Motor neuron (in vitro differentiated cells): ENCODE results near the gene ATP8A2. TPM values are rescaled to one million over a fixed set of nuclear protein-coding genes. Genes with fewer than 3 reads are reported as not detected.

ENCODE experiments used
- ATAC-seq, 8 experiments: fragments of 200-7000 bp; cut with Tn5 transposase; replicated peaks in 6 of 8; 2 replicates each; pipeline ENCODE4 v1.8.0; 2021; ENCODE audit warnings: mild to moderate bottlenecking in 8 of 8, moderate library complexity in 8 of 8
- H3K27ac ChIP-seq, 2 donors: fragments of 250-450 bp; sonication (Bioruptor Pico); 2 replicates each; pipeline ENCODE4 v1.9.0; 2021; ENCODE audit warnings: antibody characterized with exemption in 2 of 2, mild to moderate bottlenecking in 2 of 2, moderate library complexity in 1 of 2
- H3K4me1 ChIP-seq, 2 donors: fragments of 250-450 bp; sonication (Bioruptor Pico); replicated peaks in 1 of 2; 2 replicates each; pipeline ENCODE4 v1.6.1; 2021; ENCODE audit warnings: antibody characterized with exemption in 2 of 2, mild to moderate bottlenecking in 2 of 2, moderate library complexity in 1 of 2
- H3K4me3 ChIP-seq, 5 donors: fragments of 250-450 bp; sonication (Bioruptor Pico); 2 replicates each; pipeline ENCODE4 v1.9.0; 2021; ENCODE audit warnings: antibody characterized with exemption in 5 of 5, mild to moderate bottlenecking in 5 of 5, moderate library complexity in 4 of 5
- WGBS, 10 experiments: fragments of 450-650 bp; shearing (Covaris generic); methylation state at CpG; one replicate each; pipeline ENCODE4 v1.0.0; 2022; 5-methylcytosine and 5-hydroxymethylcytosine counted together
- in situ Hi-C, 9 experiments: fragments of 400-800 bp; cut with MboI; loops; one replicate each; pipeline ENCODE4 v1.15.0; 2021; ENCODE audit warnings: low sequenced_read_pairs in 9 of 9, low pct_unique_long_range_greater_than_20kb in 2 of 9; ENCODE audit not compliant: unreplicated experiment in 9 of 9
- total RNA-seq, 8 experiments: library from RNA; unstranded; fragments of 300-600 nt; gene quantifications; 2 replicates each; pipeline versions ENCODE4 v1.2.3 to v1.2.4, GENCODE V29; 2022

Gene ATP8A2
- total RNA-seq, 8 experiments from 2014 or later = 0.10 to 13.8 (median 6.7) TPM

GRCh38 chr13:25674371-25674770 is 302.6 kb downstream of the ATP8A2 start:
- WGBS, 10 experiments = 28 to 94% (median 78%) methylated on average over 2 to 4 of the region's 4 CpGs; no CpG with 5 or more reads in 2 of the 10 experiments
- H3K27ac ChIP-seq = no peak overlapping the region
- ATAC-seq = no peak
- in situ Hi-C loops = no loop called here
- no peaks in the 10 kb centered on the region for H3K4me1 ChIP-seq
- no peak overlapping the region for H3K4me3 ChIP-seq

GRCh38 chr13:25675060-25675459 is 303.3 kb downstream of the ATP8A2 start:
- in situ Hi-C loops = no loop called here

DNA sequence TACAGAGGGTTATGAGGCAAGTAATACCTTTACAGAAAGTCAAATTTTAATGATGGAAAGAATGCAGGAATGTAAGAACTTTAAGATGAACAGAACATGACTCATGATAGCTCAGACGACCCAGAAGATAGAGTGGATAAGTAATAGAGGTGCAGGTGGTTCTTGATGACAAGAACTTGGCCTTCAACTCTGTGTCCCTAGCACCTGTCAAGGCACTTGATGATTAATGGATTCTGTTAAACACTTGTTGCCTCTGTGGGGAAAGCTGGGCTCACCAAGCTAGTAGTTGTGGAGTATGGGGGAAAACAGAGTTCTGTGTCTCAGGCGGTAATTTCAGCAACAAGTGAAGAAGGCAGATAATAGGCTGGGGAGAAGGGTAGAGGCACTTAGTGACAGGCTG is 306.2 kb downstream of the ATP8A2 start:
- no peak overlapping the region for H3K27ac ChIP-seq
- ATAC-seq = no peak
- H3K4me1 ChIP-seq = no peaks in the 10 kb centered on the region
- in situ Hi-C loops = no loop called here
- WGBS, 10 experiments = 0 to 100% (median 96%) methylated on average over 1 to 2 of the region's 2 CpGs; no CpG with 5 or more reads in 4 of the 10 experiments
- H3K4me3 ChIP-seq = no peak overlapping the region

More at GRCh38 chr13:25675060-25675459, 303.3 kb downstream of the ATP8A2 start:
- Histone ChIP-seq H3K4me1 (no peaks in the 10 kb centered on the region), H3K27ac (no peak overlapping the region), H3K4me3 (no peak overlapping the region)
- WGBS, 10 experiments = 0 to 100% (median 89%) methylated on average over 1 to 3 of the region's 3 CpGs; no CpG with 5 or more reads in 5 of the 10 experiments
- ATAC-seq = no peak

GRCh38 chr13:25678398-25678797 is 306.6 kb downstream of the ATP8A2 start:
- no peak overlapping the region for H3K27ac ChIP-seq
- in situ Hi-C loops = no loop called here
- 0 to 62% (median 20%) methylated on average over 1 to 2 of the region's 2 CpGs; no CpG with 5 or more reads in 5 of the 10 experiments for WGBS, 10 experiments
- ATAC-seq = no peak
- H3K4me1 ChIP-seq = no peaks in the 10 kb centered on the region
- no peak overlapping the region for H3K4me3 ChIP-seq

GRCh38 chr13:25679159-25679558 is 307.4 kb downstream of the ATP8A2 start:
- Histone ChIP-seq H3K4me1 (no peaks in the 10 kb centered on the region), H3K4me3 (no peak overlapping the region), H3K27ac (no peak overlapping the region)
- no peak for ATAC-seq
- 0 to 75% (median 40%) methylated on average over 1 to 2 of the region's 2 CpGs; no CpG with 5 or more reads in 2 of the 10 experiments for WGBS, 10 experiments
- in situ Hi-C loops = no loop called here

- Histone ChIP-seq H3K27ac (no peak overlapping the region), H3K4me1 (no peaks in the 10 kb centered on the region), H3K4me3 (no peak overlapping the region)
- ATAC-seq = no peak
- 11 to 100% (median 71%) methylated on average over 2 to 5 of the region's 5 CpGs; no CpG with 5 or more reads in 2 of the 10 experiments for WGBS, 10 experiments
- in situ Hi-C loops = no loop called here
Measured at GRCh38 chr13:25679936-25680335, 308.2 kb downstream of the ATP8A2 start.

DNA sequence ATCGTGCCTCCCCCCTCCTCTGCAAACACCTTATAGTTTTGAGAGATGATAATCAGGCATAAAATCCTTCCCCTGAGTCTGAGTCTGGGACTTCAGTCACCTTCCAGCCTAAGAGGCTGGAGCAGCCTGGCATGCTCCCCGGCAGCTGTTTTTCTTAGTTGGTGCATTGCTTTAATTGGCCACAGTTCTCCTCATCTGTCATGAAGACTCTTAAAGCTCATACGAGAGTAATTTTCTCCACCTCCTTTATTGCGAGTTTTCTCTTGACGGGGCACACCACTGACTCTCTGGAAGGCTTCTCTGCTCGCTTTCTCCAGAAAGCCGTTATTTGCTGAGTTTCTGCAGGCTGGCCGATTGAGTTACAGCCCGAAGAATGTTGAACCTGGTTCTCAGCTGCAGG is 310.5 kb downstream of the ATP8A2 start:
- 0 to 94% (median 85%) methylated on average over 1 to 8 of the region's 9 CpGs; no CpG with 5 or more reads in 1 of the 10 experiments for WGBS, 10 experiments
- no peaks in the 10 kb centered on the region for H3K4me1 ChIP-seq
- in situ Hi-C loops = no loop called here

DNA sequence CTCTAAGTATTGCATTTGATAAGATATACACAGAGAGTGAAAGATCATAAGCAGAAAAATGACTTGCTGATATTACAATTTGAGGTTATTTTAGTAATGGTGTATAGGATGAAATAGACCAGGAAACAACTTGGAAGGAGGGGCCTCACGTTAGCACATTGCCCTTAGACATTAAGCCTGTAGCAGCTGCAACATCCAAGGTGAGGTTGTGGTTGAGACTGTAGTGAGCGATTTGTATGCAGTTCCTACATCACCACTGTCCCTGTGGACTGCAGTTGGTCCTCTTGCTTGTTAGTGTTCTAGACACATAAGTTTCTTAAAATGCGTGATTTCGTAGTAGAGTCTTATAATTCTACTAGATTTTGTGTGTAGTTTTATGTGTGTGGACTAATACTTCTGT is 311.3 kb downstream of the ATP8A2 start:
- ATAC-seq = no peak
- no peak overlapping the region for H3K27ac ChIP-seq
- H3K4me1 ChIP-seq = no peaks in the 10 kb centered on the region
- H3K4me3 ChIP-seq = no peak overlapping the region
- in situ Hi-C loops = no loop called here
- WGBS, 10 experiments = 0 to 100% (median 64%) methylated on average over 1 to 4 of the region's 4 CpGs; no CpG with 5 or more reads in 2 of the 10 experiments

More for the DNA sequence above, 310.5 kb downstream of the ATP8A2 start:
- ATAC-seq = no peak
- no peak overlapping the region for H3K27ac ChIP-seq
- H3K4me3 ChIP-seq = no peak overlapping the region

- H3K4me3 ChIP-seq = no peak overlapping the region
- in situ Hi-C loops = no loop called here
- ATAC-seq = no peak
- H3K4me1 ChIP-seq = no peaks in the 10 kb centered on the region
- WGBS, 10 experiments = 3 to 93% (median 79%) methylated on average over 1 to 6 of the region's 6 CpGs; no CpG with 5 or more reads in 1 of the 10 experiments
- no peak overlapping the region for H3K27ac ChIP-seq
Measured at GRCh38 chr13:25683662-25684370, 312.0 kb downstream of the ATP8A2 start.

- in situ Hi-C loops = no loop called here
- Histone ChIP-seq H3K4me1 (no peaks in the 10 kb centered on the region), H3K27ac (no peak overlapping the region), H3K4me3 (no peak overlapping the region)
- WGBS, 10 experiments = 6 to 86% (median 79%) methylated on average over 1 to 4 of the region's 4 CpGs; no CpG with 5 or more reads in 1 of the 10 experiments
- ATAC-seq = no peak
Measured at GRCh38 chr13:25684491-25684890, 312.7 kb downstream of the ATP8A2 start.

GRCh38 chr13:25686831-25687470 is 315.2 kb downstream of the ATP8A2 start:
- Histone ChIP-seq H3K4me3 (no peak overlapping the region), H3K4me1 (no peaks in the 10 kb centered on the region), H3K27ac (no peak overlapping the region)
- WGBS, 10 experiments = 10 to 100% (median 80%) methylated on average over 1 to 7 of the region's 9 CpGs; no CpG with 5 or more reads in 1 of the 10 experiments
- ATAC-seq = no peak
- in situ Hi-C loops = no loop called here

GRCh38 chr13:25687471-25688225 is 315.9 kb downstream of the ATP8A2 start:
- no peak overlapping the region for H3K27ac ChIP-seq
- in situ Hi-C loops = no loop called here

DNA sequence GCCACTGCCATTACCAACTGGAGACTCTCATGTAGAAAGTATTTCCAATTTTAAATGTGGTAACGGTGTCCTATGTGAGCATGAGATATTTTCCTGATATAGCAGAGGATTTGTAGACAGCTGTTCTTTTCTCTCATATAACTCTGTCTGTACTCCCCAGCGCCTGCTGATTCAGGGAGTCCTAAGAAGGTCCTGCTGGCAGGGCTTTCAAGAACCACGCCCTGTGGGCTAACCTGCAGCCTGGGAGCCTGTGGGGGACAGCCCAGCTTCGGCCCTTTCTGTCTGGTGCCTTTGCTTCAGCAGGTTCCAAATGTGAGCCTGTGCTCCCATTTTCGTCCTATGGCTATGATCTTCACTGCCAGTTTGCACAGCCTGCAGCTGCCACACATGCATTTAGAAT is 316.8 kb downstream of the ATP8A2 start:
- no peak overlapping the region for H3K27ac ChIP-seq
- no peaks in the 10 kb centered on the region for H3K4me1 ChIP-seq
- peak in 2 of 8 experiments; percentile 20 to 22 for ATAC-seq
- 3 to 100% (median 72%) methylated on average over 1 to 5 of the region's 5 CpGs for WGBS, 10 experiments
- in situ Hi-C loops = no loop called here
- H3K4me3 ChIP-seq = no peak overlapping the region

More at GRCh38 chr13:25687471-25688225, 315.9 kb downstream of the ATP8A2 start:
- ATAC-seq = peak in 2 of 8 experiments; percentile 55 to 85
- Histone ChIP-seq H3K4me1 (no peaks in the 10 kb centered on the region), H3K4me3 (no peak overlapping the region)
- 17 to 100% (median 60%) methylated on average over 1 to 5 of the region's 9 CpGs; no CpG with 5 or more reads in 2 of the 10 experiments for WGBS, 10 experiments
